GM23248 (cell line): ENCODE data around the gene ZNF25. TPM values are rescaled to one million over a fixed set of nuclear protein-coding genes. Genes with fewer than 3 reads are reported as not detected.

Experiments used
- DNase-seq: peaks from one replicate; pipeline ENCODE4 v3.0.0-alpha.2; 2015
- H2AFZ ChIP-seq: fragments of 200-600 bp; sonication (generic); 2 replicates; pipeline ENCODE4 v1.6.1; 2016; ENCODE audit warnings: antibody characterized with exemption
- H3F3A ChIP-seq: fragments of 200-600 bp; sonication (generic); 2 replicates; pipeline ENCODE4 v1.6.1; 2016; ENCODE audit warnings: mild to moderate bottlenecking, antibody characterized with exemption, mixed run types; ENCODE audit not compliant: insufficient read depth
- H3K27ac ChIP-seq: fragments of 200-600 bp; sonication (generic); 2 replicates; pipeline ENCODE4 v1.5.1; 2016; ENCODE audit warnings: mild to moderate bottlenecking
- H3K27me3 ChIP-seq: fragments of 200-600 bp; sonication (generic); replicated peaks from 2 replicates; pipeline ENCODE4 v1.6.1; 2016; ENCODE audit warnings: mild to moderate bottlenecking; ENCODE audit not compliant: insufficient read depth
- H3K36me3 ChIP-seq: fragments of 200-600 bp; sonication (generic); 2 replicates; pipeline ENCODE4 v1.6.1; 2016; ENCODE audit warnings: low read depth, mild to moderate bottlenecking
- H3K4me1 ChIP-seq: fragments of 200-600 bp; sonication (generic); 2 replicates; pipeline ENCODE4 v1.6.1; 2016; ENCODE audit warnings: mild to moderate bottlenecking; ENCODE audit not compliant: insufficient read depth
- H3K4me2 ChIP-seq: fragments of 200-600 bp; sonication (generic); one replicate; pipeline ENCODE4 v1.6.1; 2016; ENCODE audit warnings: mild to moderate bottlenecking; ENCODE audit not compliant: unreplicated experiment
- H3K4me3 ChIP-seq: fragments of 200-600 bp; sonication (generic); 2 replicates; pipeline ENCODE4 v1.5.1; 2016; ENCODE audit warnings: mild to moderate bottlenecking
- H3K79me2 ChIP-seq: fragments of 200-600 bp; sonication (generic); 2 replicates; pipeline ENCODE4 v1.6.1; 2016; ENCODE audit warnings: mild to moderate bottlenecking; ENCODE audit not compliant: insufficient read depth
- H3K9ac ChIP-seq: fragments of 200-600 bp; sonication (generic); 2 replicates; pipeline ENCODE4 v1.6.1; 2016; ENCODE audit warnings: mild to moderate bottlenecking
- H3K9me2 ChIP-seq: fragments of 200-600 bp; sonication (generic); 2 replicates; pipeline ENCODE4 v1.6.1; 2016; ENCODE audit warnings: mixed run types, mild to moderate bottlenecking, moderate library complexity; ENCODE audit not compliant: insufficient read depth
- H3K9me3 ChIP-seq: fragments of 200-600 bp; sonication (generic); one replicate; pipeline ENCODE4 v1.6.1; 2017; ENCODE audit warnings: low read depth
- H4K20me1 ChIP-seq: fragments of 200-600 bp; sonication (generic); 2 replicates; pipeline ENCODE4 v1.6.0; 2016; ENCODE audit not compliant: insufficient read depth
- EZH2 ChIP-seq: fragments of 200-600 bp; sonication (generic); IDR thresholded peaks from 2 replicates; pipeline ENCODE4 v1.6.1; 2018; ENCODE audit warnings: antibody characterized with exemption, mild to moderate bottlenecking; ENCODE audit not compliant: insufficient read depth, poor library complexity, severe bottlenecking
- EZH2phosphoT487 ChIP-seq: fragments of 200-600 bp; sonication (generic); IDR thresholded peaks from 2 replicates; pipeline ENCODE4 v1.6.1; 2018; ENCODE audit warnings: antibody characterized with exemption, moderate library complexity, mild to moderate bottlenecking, low read depth; ENCODE audit not compliant: insufficient read depth
- WGBS, 2 experiments: methylation state at CpG; one replicate each; pipeline ENCODE4 v1.1.6; 2015 to 2017; ENCODE audit warnings: low lambda C conversion rate in 2 of 2, low coverage in 1 of 2; ENCODE audit errors: missing lambda C conversion rate in 2 of 2; 5-methylcytosine and 5-hydroxymethylcytosine counted together
- in situ Hi-C: fragments of 300-500 bp; cut with MboI; formaldehyde crosslinking; loops from 2 replicates; pipeline ENCODE4 v1.15.0; 2020
- polyA plus RNA-seq: library from polyadenylated mRNA; unstranded; fragments of >200 nt; fragmentation: Nextera tagmentation; extraction: Ambion mirVana; gene quantifications from 2 replicates; pipeline ENCODE4 v1.2.1, GENCODE V29; 2016
- total RNA-seq: library from RNA; depleted of rRNA; stranded (reverse); fragments of >200 nt; shearing (Covaris generic); gene quantifications from 2 replicates; pipeline ENCODE4 v1.2.3, GENCODE V29; 2014

ZNF25 gene
- total and polyA plus RNA-seq, 2 experiments from 2014 or later: 11.2 to 13.8 TPM

DNA sequence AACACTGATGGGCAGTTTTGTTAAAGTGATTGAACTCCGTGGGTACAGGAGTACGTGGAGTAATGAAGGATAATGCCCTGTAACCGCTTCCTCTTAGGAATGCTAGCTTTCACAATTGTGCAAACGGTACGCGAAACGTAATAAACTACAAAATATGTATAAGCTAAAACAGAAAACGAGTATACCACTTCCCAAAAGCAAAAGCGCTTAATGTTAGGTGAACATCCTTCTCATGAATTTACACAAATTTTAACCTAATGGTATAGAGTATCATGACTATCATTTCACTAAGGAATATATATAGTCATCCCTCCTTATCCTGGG is 395 bp upstream of the ZNF25 start:
- H3K9ac ChIP-seq: peak overlapping the region; percentile 98
- no peaks in the 10 kb centered on the region for H3K27me3 ChIP-seq
- no peaks in the 10 kb centered on the region for H3K36me3 ChIP-seq
- peaks cover 16% of the 10 kb centered on the region for H3F3A ChIP-seq
- no peak for DNase-seq
- TF ChIP-seq EZH2 (no peak), EZH2phosphoT487 (no peak)
- H3K79me2 ChIP-seq: peaks cover 45% of the 10 kb centered on the region
- no peaks in the 10 kb centered on the region for H4K20me1 ChIP-seq
- H3K9me2 ChIP-seq: no peaks in the 10 kb centered on the region
- in situ Hi-C loops: loop anchor here (25.0 kb wide), 1 partner anchor 385 kb away; no protein-coding TSS in a partner anchor
- H3K27ac ChIP-seq: no peak overlapping the region
- H3K9me3 ChIP-seq: no peaks in the 10 kb centered on the region
- H3K4me2 ChIP-seq: peak overlapping the region; percentile 87
- 1 to 3% methylated on average over 9 of the region's 9 CpGs for WGBS, 2 experiments
- H3K4me3 ChIP-seq: peak overlapping the region; percentile 90
- peaks cover 12% of the 10 kb centered on the region for H3K4me1 ChIP-seq
- peak overlapping the region; percentile 99 for H2AFZ ChIP-seq

DNA sequence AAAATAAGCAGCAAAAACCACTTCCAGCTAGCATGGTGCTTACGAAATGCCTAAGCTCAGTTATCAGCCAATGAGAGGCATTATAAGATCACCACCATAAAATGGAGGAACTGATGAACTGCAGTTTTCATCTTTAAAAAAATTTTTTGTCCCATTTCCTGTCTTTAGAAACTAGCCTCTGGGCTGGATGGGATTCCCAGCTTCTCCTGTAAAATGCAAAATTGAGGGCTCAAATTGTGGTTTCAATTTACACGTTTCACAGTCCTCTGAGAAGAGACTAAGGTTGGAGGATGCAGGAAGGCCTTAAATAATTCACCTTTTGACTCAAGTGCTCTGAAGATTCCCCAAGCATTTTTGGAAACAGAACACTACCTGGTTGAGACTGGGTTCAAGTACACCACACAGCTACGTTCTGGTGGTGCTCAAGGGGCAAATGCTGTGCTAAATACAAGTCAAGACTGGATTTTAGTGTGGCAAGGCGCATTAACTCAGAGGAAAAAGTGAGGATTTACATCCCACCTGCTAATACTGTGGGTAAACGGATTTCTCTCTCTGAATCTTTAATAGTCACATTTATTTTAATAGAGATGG is 951 bp downstream of the ZNF25 start:
- DNase-seq: peak; percentile 64
- no peaks in the 10 kb centered on the region for H4K20me1 ChIP-seq
- peak overlapping the region; percentile 88 for H3K27ac ChIP-seq

DNA sequence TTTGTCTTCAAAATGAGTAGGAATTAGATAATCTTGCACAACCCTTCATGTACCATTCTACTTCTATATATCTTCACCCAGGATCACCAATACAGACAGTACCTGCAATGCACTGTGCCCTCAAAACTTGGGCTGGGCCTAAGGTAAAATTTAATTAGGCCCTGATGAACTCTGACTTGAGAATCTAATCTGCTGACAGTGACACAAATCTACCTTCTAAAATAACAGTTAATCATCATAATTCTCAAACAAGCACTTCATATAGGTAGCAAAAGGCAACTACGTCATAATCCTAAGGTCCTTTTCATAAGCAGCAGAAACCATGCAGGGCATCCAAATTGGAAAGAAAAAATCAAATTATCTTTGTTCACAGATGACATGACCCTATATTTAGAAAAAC is 4.1 kb downstream of the ZNF25 start:
- DNase-seq: no peak
- no peak overlapping the region for H3K4me3 ChIP-seq
- peaks cover 28% of the 10 kb centered on the region for H3K36me3 ChIP-seq
- no peak overlapping the region for H3K9ac ChIP-seq
- H3K27ac ChIP-seq: no peak overlapping the region
- no peaks in the 10 kb centered on the region for H3K27me3 ChIP-seq
- in situ Hi-C loops: no loop called here
- H3F3A ChIP-seq: peaks cover 16% of the 10 kb centered on the region
- H3K4me2 ChIP-seq: no peak overlapping the region
- no peaks in the 10 kb centered on the region for H3K9me2 ChIP-seq
- no peak overlapping the region for H2AFZ ChIP-seq
- H3K79me2 ChIP-seq: peaks cover 48% of the 10 kb centered on the region
- no peak for TF ChIP-seq EZH2
- no peaks in the 10 kb centered on the region for H3K9me3 ChIP-seq
- H4K20me1 ChIP-seq: no peaks in the 10 kb centered on the region
- H3K4me1 ChIP-seq: peaks cover 12% of the 10 kb centered on the region
- 98 to 100% methylated on average over 1 of the region's 1 CpG for WGBS, 2 experiments

More for the DNA sequence above, 951 bp downstream of the ZNF25 start:
- in situ Hi-C loops: loop anchor here (25.0 kb wide), 1 partner anchor 387 kb away; no protein-coding TSS in a partner anchor
- Histone ChIP-seq H3K4me1 (peaks cover 12% of the 10 kb centered on the region), H3K9me3 (no peaks in the 10 kb centered on the region), H3K9ac (peak overlapping the region; percentile 98), H3K27me3 (no peaks in the 10 kb centered on the region), H3F3A (peaks cover 16% of the 10 kb centered on the region), H3K36me3 (peaks cover 5% of the 10 kb centered on the region; the same call in 1 of the 2 replicates), H2AFZ (peak overlapping the region; percentile 99), H3K9me2 (no peaks in the 10 kb centered on the region), H3K79me2 (peaks cover 48% of the 10 kb centered on the region), H3K4me3 (peak overlapping the region; percentile 90), H3K4me2 (peak overlapping the region; percentile 100)
- WGBS, 2 experiments: 29 to 36% methylated on average over 5 of the region's 5 CpGs
- TF ChIP-seq EZH2: no peak
- TF ChIP-seq EZH2phosphoT487: no peak

DNA sequence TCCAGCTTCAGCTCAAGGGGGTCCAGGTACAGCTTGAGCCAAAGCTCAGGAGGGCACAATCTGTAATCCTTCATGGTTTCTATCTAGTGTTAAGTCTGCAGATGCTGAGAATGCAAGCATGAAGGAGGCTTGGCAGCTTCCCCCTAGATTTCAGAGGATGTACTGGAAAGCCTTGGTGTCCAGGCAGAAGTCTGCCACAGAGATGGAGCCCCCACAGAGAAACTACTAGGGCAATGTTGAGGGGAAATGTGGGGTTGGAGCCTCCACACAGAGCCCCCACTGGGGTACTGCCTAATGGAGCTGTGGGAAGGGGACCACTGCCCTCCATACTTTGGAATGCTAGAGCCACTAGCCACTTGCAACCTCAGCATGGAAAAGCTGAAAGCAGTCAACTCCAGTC is 11.4 kb downstream of the ZNF25 start:
- no peaks in the 10 kb centered on the region; the same call in 1 of the 2 replicates for H4K20me1 ChIP-seq
- no peaks in the 10 kb centered on the region for H3F3A ChIP-seq
- peaks cover 10% of the 10 kb centered on the region for H3K79me2 ChIP-seq
- DNase-seq: no peak
- H3K9me2 ChIP-seq: no peaks in the 10 kb centered on the region
- peaks cover 23% of the 10 kb centered on the region for H3K36me3 ChIP-seq
- H3K9ac ChIP-seq: no peak overlapping the region
- no peak overlapping the region for H3K27ac ChIP-seq
- H3K4me2 ChIP-seq: no peak overlapping the region
- H2AFZ ChIP-seq: no peak overlapping the region
- in situ Hi-C loops: no loop called here
- no peaks in the 10 kb centered on the region for H3K27me3 ChIP-seq
- H3K9me3 ChIP-seq: no peaks in the 10 kb centered on the region
- TF ChIP-seq EZH2 (no peak), EZH2phosphoT487 (no peak)
- no peak overlapping the region for H3K4me3 ChIP-seq
- no peaks in the 10 kb centered on the region for H3K4me1 ChIP-seq
